ENCODE results near the gene EMILIN1.

EMILIN1 gene

DNA sequence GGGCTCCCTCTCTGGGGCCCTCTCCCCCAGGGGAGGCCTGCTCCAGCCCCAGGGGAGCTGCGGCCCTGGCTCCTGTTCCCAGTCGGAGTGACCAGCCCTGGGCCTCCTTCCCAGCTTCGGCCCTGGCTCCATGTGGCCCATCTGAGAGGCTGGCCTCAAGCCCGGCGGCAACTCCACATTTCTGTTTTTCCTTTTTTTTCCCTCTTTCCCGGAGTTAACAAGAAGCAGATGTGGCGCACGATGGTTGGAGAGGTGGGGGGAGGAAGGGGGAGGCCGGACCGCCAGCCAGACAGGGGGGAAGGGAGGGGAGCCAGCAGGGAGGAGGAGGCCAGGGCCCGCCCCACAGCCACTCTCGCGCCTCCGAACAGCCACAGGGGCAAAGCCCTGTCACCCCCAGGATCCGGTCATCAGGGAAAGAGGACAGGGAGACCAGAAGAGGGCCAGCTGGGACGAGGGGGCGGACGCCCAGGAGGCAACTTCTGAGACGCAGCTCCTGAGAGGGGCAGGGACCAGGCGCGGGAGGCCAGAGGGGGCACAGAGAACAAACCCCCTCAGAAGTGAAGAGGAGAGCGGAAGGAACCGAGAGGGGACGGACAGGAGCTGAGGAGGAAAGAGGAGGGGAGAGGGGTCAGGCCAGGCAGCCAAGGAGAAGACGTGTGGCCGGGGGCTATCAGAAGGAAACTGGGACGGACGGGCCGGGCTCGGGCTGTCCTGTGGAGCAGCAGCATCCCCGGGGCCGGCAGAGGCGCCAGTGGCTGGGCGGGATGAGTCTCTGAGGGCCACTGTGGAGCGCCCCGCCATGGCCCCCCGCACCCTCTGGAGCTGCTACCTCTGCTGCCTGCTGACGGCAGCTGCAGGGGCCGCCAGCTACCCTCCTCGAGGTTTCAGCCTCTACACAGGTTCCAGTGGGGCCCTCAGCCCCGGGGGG lies at the start of gene EMILIN1:
TSS of gene EMILIN1 (plus strand) at position 349 of the 928 bp plus-strand sequence. CDS start at position 800, 451 bp downstream.
- no peak for DNase-seq (ENCODE audit: low read depth in 2 of 2)

DNA sequence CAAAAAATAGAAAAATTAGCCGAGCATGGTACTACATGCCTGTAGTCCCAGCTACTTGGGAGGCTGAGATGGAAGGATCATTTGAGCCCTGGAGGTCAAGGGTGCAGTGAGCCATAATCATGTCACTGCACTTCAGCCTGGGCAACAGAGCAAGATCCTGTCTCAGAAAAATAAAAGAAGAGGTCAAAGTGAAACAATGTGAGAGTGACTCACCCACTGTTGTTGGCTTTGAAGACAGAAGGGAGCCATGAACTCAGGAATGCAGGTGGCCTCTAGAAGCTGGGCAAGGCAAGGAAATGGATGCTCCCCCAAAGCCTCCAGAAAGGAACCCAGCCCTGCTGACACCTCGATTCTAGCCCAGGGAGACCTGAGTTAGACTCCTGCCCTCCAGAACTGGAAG lies 49.4 kb upstream of the EMILIN1 start:
- DNase-seq (ENCODE audit: low read depth in 2 of 2) = no peak

DNA sequence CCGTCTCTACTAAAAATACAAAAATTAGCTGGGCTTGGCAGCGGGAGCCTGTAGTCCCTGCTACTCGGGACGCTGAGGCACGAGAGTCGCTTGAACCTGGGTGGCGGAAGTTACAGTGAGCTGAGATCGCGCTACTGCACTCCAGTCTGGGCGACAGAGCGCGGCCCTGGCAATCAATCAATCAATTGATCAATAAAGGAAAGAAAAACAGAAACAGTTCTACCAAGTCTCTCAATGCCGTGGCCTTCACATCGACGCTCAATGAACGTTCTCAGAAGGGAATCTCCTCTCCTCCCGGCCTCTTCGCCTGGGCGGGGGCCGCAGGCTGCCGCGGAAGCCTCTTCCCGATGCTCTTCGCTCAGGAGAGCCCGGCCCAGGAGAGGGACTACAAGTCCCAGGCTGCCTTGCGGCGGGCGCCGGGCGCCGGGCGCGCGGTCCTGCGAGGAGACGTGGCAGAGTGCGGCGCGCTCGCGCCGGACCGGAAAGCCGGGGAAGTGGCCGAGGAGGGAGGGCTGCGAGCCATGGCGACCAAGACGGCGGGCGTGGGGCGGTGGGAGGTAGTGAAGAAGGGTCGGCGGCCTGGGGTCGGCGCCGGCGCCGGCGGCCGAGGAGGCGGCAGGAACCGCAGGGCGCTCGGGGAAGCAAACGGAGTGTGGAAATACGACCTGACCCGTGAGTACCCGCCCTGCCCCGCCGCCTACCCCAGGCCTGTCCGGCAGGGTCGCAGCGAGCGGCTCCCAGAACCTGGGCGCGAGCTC lies 45.7 kb upstream of the EMILIN1 start, which contains the start of gene TMEM214:
TSS of gene TMEM214 (plus strand) at position 471 of the 758 bp plus-strand sequence. CDS start at position 522, 51 bp downstream.
- DNase-seq (ENCODE audit: low read depth in 2 of 2) = peak; percentile 79 to 81

DNA sequence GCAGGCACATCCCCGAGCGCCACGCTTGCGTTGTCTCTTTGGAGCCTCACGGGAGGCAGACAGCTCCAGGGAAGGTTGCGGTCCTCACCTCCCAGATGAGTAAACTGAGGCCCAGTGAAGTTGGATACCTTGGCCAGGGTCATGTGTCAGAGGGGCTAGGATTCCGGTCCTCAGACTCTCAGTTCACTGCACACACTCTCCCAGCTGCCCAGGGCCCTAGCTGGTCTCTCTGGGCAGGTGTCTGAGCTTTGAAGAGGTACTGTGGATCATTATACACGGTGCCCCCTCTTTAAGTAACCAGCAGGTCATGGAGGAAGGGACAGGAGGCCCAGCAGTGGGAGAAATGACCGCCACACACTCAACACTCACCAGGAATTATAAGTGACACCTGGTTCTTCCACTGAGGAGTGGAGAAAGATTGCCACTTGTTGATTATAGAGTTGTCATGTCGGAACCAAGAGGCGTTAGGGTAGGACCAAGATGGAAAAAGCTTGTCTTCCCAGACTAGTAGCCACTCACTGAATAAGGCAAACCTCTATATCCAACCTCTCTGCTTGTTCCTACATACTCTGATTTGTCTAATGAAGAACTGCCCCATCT lies 45.1 kb upstream of the EMILIN1 start:
- no peak for DNase-seq (ENCODE audit: low read depth in 2 of 2)

DNA sequence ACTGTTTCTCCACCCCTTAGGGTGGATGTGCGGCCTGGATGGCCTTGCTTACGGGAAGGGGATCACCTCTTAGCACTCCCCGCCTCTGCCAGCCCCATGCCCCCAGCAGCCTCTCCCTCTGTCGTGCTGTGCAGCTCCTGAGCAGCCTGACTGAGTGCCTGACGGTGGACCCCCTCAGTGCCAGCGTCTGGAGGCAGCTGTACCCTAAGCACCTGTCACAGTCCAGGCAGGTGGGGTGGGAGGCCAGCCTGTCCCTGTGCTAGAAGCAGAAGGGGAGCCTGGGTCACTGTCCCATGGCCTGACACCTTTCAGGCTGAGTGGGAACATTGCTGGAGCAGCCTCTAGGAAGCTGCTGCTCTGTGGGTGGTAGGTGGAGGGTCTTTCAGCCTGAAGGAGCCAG lies 40.4 kb upstream of the EMILIN1 start:
- DNase-seq (ENCODE audit: low read depth in 2 of 2) = no peak

DNA sequence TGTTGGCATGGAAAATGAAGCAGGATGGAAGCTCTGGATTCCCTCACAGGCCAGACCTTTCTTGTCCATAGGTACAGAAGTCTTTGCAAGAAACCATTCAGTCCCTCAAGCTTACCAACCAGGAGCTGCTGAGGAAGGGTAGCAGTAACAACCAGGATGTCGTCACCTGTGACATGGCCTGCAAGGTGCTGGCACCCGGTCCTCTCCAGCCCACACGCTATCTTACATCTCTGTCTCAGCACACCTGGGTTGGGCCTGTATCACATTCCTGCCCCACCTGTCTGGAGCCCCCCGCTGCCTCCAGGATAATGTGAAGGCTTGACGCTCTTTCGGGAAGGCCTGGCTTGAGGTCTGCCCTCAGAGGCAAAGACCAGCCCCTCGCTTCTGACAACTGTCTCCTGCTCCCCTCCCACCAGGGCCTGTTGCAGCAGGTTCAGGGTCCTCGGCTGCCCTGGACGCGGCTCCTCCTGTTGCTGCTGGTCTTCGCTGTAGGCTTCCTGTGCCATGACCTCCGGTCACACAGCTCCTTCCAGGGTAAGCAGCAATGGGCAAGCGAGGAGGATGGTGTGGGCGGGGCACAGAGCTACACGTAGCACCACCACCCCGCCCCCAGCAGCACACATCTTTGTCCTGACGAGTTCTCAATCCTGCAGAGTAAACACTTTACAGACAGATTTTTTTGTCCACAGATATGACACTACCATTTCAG lies 39.6 kb upstream of the EMILIN1 start:
- no peak for DNase-seq (ENCODE audit: low read depth in 2 of 2)

DNA sequence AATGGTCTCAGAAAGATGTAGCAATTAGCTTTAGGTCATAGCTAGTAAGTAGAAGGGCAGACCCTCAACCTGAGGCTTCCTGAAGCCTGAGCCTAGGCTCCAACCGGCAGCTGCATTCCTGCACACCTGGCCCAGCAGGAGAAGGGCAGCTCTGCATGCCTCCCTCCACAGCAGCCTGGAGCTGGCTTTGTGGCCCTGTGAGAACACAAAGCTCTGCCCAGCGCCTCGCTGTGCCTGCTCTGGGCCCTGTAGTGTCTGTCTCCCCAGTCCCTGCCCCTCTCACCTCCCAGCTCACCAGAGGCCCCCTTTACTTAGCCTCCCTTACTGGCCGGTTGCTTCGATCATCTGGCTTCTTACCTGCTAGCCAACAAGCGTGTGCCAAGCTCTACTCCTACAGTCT lies 39.0 kb upstream of the EMILIN1 start:
- DNase-seq (ENCODE audit: low read depth in 2 of 2) = no peak

DNA sequence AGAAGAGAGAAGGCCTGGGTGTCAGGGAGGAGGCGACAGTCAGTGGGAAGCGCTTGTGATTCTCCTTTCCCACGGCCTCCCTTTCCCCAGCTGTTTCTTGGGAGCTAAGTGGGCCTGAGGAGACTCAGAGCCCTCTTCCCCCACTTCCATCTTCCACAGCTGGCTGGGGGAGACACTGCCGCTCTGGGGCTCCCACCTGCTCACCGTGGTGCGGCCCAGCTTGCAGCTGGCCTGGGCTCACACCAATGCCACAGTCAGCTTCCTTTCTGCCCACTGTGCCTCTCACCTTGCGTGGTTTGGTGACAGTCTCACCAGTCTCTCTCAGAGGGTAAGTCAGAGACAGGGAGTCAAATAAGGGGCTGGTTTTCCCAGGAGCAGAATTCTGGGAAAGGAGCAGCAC lies 38.5 kb upstream of the EMILIN1 start:
- DNase-seq (ENCODE audit: low read depth in 2 of 2) = no peak

DNA sequence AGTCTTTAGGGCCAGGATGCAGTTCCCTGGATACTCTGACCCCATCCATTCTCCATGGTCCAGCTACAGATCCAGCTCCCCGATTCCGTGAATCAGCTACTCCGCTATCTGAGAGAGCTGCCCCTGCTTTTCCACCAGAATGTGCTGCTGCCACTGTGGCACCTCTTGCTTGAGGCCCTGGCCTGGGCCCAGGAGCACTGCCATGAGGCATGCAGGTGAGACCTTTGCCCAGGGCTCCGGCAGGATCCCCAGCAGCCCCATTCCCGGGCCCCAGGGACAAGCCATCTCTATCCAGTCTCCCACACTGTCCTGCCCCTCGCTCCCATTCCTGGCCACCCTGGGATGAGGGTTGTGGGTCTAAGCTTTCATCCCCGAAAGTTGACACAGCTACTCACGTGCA lies 38.1 kb upstream of the EMILIN1 start:
- DNase-seq (ENCODE audit: low read depth in 2 of 2) = no peak

DNA sequence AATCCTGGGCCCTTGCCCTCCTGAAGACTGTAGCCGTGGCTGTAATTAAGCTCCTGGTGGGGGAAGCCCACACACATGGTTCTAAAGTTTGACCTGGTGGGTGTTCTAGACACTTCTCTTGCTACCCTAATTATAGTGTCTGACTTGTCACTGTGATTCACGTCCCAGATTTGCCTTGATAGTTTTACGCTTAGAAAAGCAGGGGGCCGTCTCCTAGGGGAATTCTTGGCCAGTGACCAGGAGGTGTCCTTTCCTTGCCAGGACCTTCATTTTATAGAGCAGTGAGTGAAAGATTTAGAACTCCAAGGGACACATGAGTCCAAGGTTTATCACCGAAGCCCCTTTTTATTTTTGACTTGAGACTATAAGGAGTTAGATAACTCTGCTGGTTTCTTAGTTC lies 36.7 kb upstream of the EMILIN1 start:
- DNase-seq (ENCODE audit: low read depth in 2 of 2) = no peak

DNA sequence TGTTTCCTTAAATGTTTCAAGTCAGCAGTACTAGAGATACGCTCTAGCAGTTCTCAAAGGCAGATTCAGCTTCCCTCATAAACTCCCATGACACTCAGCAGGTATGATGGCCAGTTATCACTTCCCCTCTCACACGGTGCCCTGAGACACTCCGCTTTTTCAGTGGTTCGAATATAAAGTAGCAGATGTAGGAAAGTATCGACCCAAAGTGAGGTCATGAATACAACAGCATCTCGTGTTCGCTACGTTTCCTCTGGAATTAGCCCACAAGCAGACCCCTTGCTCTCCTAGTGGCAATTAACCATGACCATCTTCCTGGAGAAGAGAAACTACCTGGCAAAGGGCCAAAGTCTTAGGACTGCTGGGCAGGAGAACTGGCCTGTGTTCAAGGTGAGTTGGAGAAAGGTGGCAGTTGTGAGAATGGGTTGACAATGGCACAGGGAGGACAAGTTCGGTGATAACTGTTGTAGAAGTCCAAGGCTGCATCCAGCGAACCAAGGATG lies 36.2 kb upstream of the EMILIN1 start:
- DNase-seq (ENCODE audit: low read depth in 2 of 2) = no peak

DNA sequence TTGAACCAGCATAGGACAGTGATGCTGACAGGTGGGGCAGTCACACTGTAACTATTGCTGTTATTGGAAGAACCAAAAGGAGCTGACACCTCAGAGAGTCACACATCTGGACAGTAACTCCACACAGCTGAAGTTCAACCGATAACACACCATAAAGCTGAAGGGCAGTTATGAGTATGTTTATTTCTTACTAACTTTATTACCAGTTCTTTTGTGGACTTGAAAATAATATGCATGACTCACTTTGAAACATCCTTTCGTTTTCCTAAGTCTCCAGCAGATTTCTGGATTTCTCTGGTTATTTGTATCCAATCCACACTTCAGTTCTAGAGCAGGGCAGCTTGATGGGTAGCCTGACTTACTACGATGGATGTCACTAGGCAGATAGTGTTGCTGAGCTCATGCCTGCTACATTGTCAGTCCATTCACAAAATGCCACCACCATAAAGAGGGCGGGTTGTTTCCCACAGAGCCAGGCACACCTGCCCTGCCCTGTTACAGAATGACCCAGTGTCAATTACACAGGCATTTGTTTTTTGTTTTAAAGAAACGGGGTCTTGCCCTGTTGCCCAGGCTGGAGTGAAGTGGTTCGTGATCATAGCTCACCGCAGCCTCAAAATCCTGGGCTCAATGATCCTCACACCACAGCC lies 35.3 kb upstream of the EMILIN1 start:
- DNase-seq (ENCODE audit: low read depth in 2 of 2) = no peak

DNA sequence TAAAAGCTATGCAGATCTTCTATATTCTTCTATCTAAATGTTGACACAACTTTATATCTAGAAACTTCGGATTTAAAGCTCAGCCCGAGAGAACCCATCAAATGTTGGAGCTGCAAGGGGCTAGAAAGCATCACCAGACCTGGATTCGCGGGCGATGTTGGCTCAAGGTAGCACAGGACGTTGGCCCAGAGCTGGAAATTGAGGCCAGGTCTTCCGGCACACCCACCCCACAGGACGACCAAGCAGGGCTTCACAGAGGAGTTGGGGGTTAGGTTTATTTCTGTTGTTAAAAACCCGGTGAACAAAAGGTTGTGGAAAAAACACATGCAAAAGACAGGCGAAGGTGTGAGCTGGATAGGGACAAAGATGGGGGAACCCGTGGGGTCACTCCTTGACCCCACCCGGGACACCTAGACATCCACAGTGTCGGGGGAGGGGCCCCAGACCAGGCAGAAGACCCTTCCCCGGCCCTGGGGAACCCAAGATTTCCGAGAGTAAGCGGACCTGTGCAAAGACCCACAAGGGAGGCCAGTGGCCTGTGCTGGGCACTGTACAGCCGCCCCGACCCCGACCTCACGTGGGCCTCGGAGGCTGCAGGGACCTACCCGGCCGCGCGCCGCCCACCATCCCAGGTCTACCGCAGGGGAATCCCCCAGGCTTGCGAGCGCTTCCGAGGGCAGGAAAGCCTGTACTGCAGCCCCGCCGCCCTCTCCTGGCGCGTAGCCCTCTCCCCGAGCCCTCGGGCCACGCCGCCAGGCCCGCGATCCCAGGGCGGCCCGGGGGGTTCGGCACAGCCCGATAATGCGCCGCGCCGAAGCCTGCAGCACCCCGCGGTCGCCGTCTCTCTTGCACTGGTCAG lies 28.8 kb upstream of the EMILIN1 start:
- DNase-seq (ENCODE audit: low read depth in 2 of 2) = peak; percentile 65 to 68

DNA sequence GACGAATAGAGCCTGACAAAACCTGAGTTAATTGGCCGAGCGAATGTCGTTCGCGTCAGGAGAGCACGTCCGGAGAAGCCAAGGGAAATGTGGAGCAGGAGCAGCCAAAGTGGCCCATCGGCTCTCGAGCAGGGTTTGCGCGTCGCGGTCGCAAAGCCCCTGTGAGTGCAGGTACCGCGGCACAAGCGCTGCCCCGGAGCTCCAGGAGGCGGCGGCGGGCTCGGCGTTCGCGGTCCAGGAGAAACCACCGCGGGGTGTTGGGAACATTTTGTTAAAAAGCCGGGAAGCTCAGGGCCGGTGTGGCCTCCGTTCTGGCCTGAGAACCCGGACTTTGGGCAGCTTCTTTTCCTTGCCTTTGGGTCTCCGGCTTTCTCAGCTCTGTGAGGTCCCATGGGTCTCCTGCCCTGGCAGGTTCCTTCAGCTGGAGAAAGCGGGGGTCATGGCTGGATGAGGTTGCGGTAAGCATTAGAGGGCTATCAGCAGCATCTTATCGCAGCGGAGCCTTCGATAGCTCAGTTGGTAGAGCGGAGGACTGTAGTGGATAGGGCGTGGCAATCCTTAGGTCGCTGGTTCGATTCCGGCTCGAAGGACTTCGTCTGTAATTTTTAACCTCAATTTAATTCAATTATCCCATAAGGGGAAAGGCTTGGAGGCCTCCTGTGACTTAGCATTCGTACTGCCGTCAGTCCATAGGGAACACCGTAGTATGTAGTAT lies 28.0 kb upstream of the EMILIN1 start:
- peak; percentile 65 to 85 for DNase-seq (ENCODE audit: low read depth in 2 of 2)

DNA sequence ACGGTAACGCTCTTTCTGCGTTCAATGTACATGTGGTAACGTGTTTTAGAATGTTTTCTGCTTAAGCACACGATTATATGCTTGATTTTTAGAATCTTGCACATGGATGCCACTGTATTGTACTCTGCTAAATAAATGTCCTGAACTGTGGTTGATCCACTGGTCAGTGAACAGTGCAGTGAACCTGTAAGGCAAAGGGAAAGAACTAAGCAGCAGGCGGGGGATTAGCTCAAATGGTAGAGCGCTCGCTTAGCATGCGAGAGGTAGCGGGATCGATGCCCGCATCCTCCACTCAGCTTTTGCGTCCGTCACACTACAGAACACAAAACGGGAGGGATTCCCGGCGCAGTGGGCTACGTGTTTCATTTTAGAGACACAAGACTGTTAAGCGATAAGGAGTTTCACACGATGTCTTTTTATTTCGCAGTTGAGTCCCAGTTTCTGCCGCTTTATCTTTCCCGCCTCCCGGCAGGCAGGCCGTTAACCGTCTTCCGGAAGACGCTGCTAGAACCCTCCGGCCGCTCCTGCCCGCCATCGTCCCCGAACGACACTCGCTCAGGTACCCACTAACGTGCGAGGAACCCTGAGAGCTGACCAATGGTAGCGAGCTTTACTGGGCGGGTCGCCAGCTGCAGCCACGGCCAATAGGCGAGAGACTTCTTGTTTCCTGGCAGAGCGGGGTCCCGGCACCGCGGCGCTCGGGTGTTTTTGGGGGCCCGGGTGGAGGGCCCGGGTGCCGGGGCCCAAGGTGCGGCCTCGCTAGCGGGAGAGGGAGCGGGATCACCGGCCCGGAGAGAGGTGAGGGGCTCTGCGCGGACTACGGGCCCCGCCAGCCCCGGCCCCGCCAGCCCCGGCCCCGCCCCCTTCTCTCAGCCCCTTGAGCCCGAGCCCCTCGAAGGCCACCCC lies 27.2 kb upstream of the EMILIN1 start, which contains the start of gene AGBL5:
TSS of gene AGBL5 (plus strand) at position 673 of the 906 bp plus-strand sequence. CDS start 1,291 bp downstream, outside the sequence.
- peak; percentile 82 to 92 for DNase-seq (ENCODE audit: low read depth in 2 of 2)

DNA sequence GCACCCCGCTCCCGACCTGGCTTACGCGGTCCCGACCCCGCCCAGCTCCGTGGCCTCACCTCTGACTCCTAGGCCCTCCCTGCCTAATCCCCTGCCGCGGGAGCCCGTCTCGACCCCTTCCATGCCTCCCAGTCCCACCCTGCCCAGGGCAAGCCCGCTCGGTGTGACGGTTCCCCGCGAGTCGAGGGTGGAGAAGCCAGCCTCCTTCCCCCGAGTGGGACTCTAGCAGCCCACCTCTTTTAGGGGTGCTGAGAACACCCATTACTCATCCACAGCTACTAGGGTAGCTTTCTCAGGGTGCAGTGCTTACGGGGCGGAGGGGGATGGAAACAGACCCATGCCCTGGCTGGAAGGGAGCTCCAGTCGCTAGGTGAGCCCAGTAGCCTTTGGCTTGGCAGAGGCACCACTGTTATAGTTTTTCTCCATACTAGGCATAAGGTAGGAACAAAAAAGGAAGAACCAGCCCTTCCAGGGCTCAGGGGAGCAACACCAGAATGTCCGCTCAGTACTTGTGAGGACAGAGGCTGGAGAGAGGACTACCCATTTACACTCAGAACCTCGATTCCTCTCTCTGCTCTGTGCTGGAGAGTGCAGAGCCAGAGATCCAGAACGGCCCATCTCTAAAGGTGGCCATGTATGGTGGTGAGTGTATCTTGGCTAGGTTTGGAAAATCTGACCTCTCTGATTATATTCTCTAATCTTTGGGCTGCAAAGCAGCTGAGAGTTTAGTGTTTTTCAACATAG lies 26.3 kb upstream of the EMILIN1 start:
- peak in 1 of 2 donors; percentile 33 for DNase-seq (ENCODE audit: low read depth in 2 of 2)

DNA sequence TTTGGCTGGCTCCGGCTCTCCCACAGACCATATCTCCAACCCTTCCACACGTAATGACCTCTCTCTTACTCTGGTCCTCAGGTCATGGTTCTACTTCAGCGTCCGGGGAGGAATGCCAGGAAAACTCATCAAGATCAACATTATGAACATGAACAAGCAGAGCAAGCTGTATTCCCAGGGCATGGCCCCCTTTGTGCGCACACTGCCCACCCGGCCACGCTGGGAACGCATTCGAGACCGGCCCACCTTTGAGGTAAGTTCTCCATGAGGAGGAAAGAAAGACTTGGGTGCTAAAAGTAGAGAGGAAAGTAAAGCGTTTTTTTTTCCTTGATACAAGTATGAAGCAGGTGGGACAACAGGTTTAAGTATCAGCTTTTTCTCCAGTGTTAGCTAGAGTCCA lies 25.1 kb upstream of the EMILIN1 start:
- DNase-seq (ENCODE audit: low read depth in 2 of 2) = no peak

Data from stimulated activated CD8-positive, alpha-beta memory T cell treated with anti-CD3 and anti-CD28 coated beads, Interleukin-2, amount 100 ng/mL, for 48 hours (primary cell).